ENCODE data around the gene WDR70.

DNA sequence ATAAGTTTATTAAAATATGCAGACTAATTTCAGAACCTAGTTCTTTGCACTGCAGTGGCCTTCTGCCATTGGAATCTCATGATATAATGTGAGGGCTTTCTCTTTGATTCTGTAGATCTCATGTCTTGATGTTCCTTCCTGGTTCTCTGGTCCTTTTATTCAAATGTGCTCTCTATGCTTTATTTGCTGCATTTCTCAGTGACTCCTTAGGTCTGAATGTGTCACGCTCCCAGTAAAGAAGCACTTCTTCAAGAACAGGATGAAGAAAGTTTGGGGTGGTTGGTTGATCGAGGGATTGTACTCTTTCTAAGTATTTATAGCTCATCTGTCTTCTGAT, 338.1 kb downstream of the WDR70 start:
- no peak for TF ChIP-seq CTCF (IDR thresholded peaks at IDR 0.05; ENCODE audit: insufficient read depth, low read depth, low read length)
- no peak for TF ChIP-seq EZH2 (IDR thresholded peaks at IDR 0.05; ENCODE audit: insufficient read depth, low read length)

All from astrocyte (in vitro differentiated cells and primary cell).